Loucy (cell line): ENCODE measurements around the gene ASMTL.

ENCODE experiments used
- EZH2phosphoT487 ChIP-seq: fragments of 200-600 bp; IDR thresholded peaks from 2 replicates; pipeline ENCODE4 v1.6.1; 2018; ENCODE audit warnings: antibody characterized with exemption, mild to moderate bottlenecking, moderate library complexity, borderline replicate concordance
- TF ChIP-seq, protein P1 (sequence below): fragments of 200-600 bp; sonication (generic); conservative IDR thresholded peaks from 2 replicates; pipeline ENCODE4 v1.5.1; 2014; ENCODE audit warnings: mild to moderate bottlenecking, antibody characterized with exemption, low read length

GRCh38 chrX:1412551-1413161 lies 40.1 kb downstream of the ASMTL start:
- TF ChIP-seq, protein P1, sequence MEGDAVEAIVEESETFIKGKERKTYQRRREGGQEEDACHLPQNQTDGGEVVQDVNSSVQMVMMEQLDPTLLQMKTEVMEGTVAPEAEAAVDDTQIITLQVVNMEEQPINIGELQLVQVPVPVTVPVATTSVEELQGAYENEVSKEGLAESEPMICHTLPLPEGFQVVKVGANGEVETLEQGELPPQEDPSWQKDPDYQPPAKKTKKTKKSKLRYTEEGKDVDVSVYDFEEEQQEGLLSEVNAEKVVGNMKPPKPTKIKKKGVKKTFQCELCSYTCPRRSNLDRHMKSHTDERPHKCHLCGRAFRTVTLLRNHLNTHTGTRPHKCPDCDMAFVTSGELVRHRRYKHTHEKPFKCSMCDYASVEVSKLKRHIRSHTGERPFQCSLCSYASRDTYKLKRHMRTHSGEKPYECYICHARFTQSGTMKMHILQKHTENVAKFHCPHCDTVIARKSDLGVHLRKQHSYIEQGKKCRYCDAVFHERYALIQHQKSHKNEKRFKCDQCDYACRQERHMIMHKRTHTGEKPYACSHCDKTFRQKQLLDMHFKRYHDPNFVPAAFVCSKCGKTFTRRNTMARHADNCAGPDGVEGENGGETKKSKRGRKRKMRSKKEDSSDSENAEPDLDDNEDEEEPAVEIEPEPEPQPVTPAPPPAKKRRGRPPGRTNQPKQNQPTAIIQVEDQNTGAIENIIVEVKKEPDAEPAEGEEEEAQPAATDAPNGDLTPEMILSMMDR, result no peak
- no peak for TF ChIP-seq EZH2phosphoT487
